ENCODE results near the gene DPYD.

Gene DPYD

GRCh38 chr1:97533358-97533757 is 387.5 kb downstream of the DPYD start:
- no peak for DNase-seq (ENCODE audit: low read depth in 2 of 2)

- no peak for DNase-seq (ENCODE audit: low read depth in 2 of 2)
Observed at GRCh38 chr1:97529600-97529999, 391.2 kb downstream of the DPYD start.

GRCh38 chr1:97524211-97524610 is 396.6 kb downstream of the DPYD start:
- DNase-seq (ENCODE audit: low read depth in 2 of 2) = no peak

GRCh38 chr1:97516588-97516987 is 404.2 kb downstream of the DPYD start:
- no peak for DNase-seq (ENCODE audit: low read depth in 2 of 2)

GRCh38 chr1:97508653-97509218 is 412.1 kb downstream of the DPYD start:
- DNase-seq (ENCODE audit: low read depth in 2 of 2) = no peak

- DNase-seq (ENCODE audit: low read depth in 2 of 2) = no peak
Observed at GRCh38 chr1:97507863-97508262, 413.0 kb downstream of the DPYD start.

GRCh38 chr1:97506368-97506767 is 414.5 kb downstream of the DPYD start:
- DNase-seq (ENCODE audit: low read depth in 2 of 2) = no peak

GRCh38 chr1:97505816-97506215 is 415.0 kb downstream of the DPYD start:
- DNase-seq (ENCODE audit: low read depth in 2 of 2) = no peak

GRCh38 chr1:97505289-97505688 is 415.5 kb downstream of the DPYD start:
- no peak for DNase-seq (ENCODE audit: low read depth in 2 of 2)

- DNase-seq (ENCODE audit: low read depth in 2 of 2) = no peak
Observed at GRCh38 chr1:97502360-97502759, 418.5 kb downstream of the DPYD start.

- no peak for DNase-seq (ENCODE audit: low read depth in 2 of 2)
Observed at GRCh38 chr1:97501628-97502027, 419.2 kb downstream of the DPYD start.

- no peak for DNase-seq (ENCODE audit: low read depth in 2 of 2)
Observed at GRCh38 chr1:97500760-97501159, 420.1 kb downstream of the DPYD start.

GRCh38 chr1:97499667-97500066 is 421.2 kb downstream of the DPYD start:
- DNase-seq (ENCODE audit: low read depth in 2 of 2) = no peak

- DNase-seq (ENCODE audit: low read depth in 2 of 2) = no peak
Observed at GRCh38 chr1:97489834-97490233, 431.0 kb downstream of the DPYD start.

- DNase-seq (ENCODE audit: low read depth in 2 of 2) = no peak
Observed at GRCh38 chr1:97488530-97488929, 432.3 kb downstream of the DPYD start.

GRCh38 chr1:97482022-97482421 is 438.8 kb downstream of the DPYD start:
- DNase-seq (ENCODE audit: low read depth in 2 of 2) = no peak

- no peak for DNase-seq (ENCODE audit: low read depth in 2 of 2)
Observed at GRCh38 chr1:97467445-97467844, 453.4 kb downstream of the DPYD start.

- DNase-seq (ENCODE audit: low read depth in 2 of 2) = no peak
Observed at GRCh38 chr1:97464305-97464704, 456.5 kb downstream of the DPYD start.

- DNase-seq (ENCODE audit: low read depth in 2 of 2) = no peak
Observed at GRCh38 chr1:97461782-97462181, 459.1 kb downstream of the DPYD start.

- no peak for DNase-seq (ENCODE audit: low read depth in 2 of 2)
Observed at GRCh38 chr1:97457446-97458089, 463.3 kb downstream of the DPYD start.

- DNase-seq (ENCODE audit: low read depth in 2 of 2) = no peak
Observed at GRCh38 chr1:97451944-97452343, 468.9 kb downstream of the DPYD start.

- DNase-seq (ENCODE audit: low read depth in 2 of 2) = no peak
Observed at GRCh38 chr1:97451046-97451826, 469.6 kb downstream of the DPYD start.

- no peak for DNase-seq (ENCODE audit: low read depth in 2 of 2)
Observed at GRCh38 chr1:97441966-97442365, 478.9 kb downstream of the DPYD start.
